GM21619 (cell line): ENCODE measurements around the gene CYGB.
"Not testable (repeated sequence)": the region's sequence is repeated elsewhere in the genome, so short reads cannot be mapped to it uniquely, and the experiment has no call there.

Experiments used
- ATAC-seq: cut with Tn5 transposase; IDR thresholded peaks from one replicate; pipeline ENCODE4 v1.9.1; 2021; ENCODE audit not compliant: unreplicated experiment

CYGB gene

DNA sequence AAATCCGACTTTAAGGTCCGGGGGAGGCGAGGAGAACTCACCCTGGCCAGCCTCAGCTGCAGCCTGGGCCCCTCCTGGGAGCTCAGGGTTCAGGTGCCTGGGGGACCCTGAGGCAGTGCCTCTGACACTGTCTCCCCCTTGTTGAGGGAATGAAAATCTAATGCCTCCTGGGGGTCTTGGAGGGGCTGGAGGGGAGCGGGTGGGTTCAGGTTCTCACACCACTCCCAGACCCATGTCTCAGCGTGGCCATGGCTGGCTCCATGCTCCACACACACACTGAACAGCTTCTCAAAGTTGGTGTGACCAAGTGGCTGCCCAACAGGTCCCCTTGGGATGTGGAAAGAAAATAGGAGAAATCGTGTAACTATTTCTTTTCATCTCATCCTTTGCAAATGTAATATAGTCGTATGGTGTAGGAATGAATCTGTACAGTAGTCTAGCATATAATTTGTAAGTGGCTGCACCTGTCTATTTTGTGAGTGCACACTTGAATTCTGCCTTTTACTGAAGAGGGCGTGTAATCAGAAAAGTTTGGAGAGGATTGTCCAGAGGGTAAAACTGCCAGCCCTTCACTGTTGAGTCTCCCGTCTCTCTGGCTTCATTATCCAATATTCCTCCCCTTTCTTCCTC, 1.5 kb upstream of the CYGB start:
- no peak for ATAC-seq

DNA sequence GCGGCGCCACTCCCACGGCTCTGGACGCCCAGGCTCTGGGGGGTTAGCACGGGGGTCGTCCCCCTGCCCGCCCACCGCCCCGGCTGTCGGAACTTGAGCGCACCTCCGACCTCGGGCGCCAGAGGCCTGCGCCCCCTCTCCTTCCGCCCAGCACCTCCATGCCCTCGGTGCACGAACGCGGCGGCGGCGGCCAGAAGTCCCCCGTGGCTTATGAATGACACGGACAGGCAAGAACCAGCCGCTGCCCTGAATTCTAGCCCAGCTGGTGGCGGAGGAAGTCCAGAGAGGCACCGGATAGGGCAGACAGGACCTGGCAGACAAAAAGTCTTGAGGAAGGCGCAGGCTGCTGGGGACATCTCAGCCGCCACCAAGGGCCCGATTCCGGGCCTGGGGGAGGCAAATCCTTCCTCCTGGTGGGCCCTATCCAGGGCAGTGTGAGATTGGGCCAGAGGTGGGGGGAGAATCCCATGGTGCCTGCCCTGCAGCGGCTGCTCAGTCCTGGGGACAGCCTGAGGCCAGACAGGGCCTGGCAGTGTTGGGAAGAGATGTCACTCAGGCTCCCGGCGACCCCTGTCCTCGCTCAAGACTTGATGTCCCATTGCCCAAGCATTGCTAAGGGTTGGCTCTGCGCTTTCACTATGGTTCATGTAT, 897 bp upstream of the CYGB start:
- ATAC-seq = no peak

DNA sequence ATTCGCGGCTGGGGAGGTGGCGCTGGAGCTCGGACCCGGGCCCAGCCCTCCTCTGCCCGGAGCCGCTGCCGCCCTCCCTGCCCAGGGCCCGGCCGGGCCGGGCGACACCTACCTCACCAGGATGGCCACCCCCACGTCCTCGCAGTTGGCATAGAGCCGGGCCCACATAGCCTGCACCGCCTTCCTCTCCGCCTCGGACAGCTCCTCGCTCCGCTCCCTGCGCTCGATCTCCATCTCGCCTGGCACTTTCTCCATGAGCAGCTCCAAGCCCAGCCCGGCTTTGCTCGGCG, 276 bp downstream of the CYGB start:
- ATAC-seq = no peak

DNA sequence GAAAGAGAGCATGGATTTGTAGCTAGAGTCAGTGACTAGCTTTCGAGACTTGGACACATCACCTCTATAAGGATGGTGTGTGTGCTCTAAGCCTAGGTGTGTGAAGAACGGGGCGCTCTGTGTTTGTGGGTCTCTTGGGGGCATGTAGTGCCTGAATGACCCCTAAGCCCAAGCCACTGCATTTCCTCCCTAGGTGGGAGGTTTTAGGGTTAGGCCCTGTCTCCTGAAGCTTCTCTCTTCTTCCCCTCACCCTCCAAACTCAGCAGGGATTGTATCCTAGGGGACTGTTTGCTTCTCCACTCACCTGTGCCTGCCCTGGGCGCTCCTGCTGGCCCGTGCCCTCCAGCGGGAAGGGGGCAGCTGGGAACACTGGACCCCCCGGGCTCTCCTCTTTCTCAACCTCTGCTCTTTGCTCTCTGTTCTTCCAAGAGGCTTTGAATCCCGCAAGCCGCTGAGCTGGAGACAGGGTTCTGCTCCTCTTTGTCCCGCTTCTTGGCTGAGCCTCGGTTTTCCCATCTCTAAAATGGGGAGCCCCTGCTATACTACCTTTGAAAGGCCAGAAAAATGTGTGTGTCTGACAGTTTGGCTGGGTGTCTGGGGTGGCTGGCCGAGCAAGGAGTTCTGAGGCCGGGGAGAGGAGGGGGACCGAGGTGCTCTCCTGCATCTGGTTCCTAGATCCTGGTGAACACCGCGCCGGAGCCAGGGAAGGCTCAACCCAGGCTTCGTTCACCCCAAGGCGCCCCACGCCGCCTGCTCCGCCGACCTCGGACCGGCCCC, 810 bp downstream of the CYGB start:
- ATAC-seq = no peak

DNA sequence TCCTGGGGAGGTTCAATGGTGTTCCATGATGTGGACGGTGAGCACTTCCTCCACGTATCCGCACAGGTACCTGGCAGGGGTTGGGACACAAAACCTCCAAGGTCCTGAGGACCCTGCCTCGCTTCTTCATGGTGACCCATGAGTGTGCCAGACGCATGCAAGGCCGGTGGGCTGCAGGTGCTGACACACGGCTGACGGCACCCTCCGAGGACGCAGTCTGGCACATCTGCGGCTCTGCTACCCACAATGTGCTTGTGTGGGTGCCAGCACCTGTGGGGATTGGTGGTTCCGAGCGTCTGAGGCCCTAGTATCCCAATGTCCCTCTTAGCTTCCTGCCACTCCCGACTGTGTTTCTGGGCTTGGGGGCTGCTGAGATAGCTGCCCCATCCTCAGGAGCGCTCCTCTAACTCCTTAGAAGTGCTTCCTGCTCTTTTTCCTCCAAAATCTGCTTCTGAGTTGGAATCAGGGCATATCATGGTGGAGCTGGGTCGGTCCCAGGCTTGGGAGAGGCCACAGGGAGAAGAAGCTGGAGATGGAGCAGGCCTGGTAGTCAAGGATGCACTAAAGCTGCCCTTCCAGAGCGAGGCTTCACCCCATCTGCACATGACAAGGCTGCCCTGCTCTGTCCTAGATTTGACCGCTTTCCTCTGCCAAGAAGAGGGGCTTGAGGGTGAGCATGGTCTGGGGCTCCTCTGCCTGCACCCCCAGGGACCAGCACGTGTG, 1.6 kb downstream of the CYGB start:
- no peak for ATAC-seq

DNA sequence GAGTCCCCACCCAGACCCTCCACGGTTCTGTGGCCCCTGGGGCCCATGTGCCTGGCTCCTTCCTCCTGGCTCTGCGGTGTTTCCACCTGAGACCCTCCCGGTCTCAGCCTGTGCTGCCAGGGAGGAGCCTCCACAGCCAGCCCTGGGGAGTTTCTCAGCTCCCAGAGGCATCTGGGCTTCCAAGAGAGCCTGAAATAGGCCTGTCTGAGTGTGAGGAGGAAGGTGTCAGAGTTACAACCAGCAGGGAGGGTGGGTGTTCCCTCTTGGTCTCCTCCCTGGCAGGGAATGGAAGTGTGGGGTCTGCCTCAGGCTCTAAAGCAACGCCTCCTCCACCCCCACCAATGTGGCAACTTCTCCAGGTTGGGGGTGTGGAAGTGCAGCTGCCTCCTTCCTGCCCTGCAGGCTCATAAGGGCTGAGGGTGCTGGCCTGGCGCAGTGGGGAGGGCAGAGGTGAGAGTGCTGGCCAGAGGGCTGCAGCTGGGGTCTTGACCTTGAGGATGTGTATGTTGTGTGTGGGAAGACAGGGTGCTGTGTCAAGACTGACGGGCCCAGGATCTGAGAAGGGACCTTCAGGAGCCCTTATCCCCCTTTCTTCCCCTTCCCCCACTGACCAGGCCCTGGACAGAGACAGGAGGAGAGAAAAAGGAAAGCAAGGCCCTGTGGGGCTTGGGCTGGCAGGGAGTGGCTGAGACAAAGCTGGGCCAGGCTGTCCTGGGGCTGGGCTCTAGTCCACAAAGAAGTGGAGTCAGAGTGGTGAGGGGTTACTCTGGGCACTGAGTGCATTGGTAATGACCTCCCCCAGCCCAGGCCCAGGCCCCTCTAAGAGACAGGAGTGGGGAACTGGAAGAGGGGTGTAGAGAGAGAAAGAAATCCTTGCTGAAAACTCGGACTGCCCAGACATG, 2.4 kb downstream of the CYGB start:
- no peak for ATAC-seq

DNA sequence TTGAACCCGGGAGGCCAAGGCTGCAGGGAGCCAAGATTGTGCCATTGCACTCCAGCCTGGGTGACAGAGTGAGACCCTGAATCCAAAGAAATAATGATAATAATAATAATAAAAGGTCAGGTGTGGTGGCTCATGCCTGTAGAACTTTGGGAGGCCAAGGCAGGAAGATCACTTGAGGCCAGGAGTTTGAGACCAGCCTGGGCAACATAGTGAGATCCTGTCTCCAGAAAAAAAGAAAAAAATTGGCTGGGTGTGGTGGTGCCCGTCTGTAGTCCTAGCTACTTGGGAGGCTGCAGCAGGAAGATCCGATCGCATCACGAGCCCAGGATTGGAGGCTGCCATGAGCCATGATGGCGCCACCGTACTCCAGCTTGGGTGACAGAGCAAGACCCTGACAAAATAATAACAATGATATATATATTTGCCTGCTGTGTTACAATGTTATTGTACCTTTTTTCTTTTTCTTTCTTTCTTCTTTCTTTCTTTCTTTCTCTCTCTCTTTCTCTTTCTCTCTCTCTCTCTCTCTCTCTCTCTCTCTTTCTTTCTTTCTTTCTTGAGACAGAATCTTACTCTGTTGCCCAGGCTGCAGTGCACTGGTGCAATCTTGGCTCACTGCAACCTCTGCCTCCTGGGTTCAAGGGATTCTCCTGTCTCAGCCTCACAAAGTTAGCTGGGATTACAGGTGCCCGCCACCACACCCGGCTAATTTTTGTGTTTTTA, 3.7 kb downstream of the CYGB start:
- not testable (repeated sequence) for ATAC-seq

DNA sequence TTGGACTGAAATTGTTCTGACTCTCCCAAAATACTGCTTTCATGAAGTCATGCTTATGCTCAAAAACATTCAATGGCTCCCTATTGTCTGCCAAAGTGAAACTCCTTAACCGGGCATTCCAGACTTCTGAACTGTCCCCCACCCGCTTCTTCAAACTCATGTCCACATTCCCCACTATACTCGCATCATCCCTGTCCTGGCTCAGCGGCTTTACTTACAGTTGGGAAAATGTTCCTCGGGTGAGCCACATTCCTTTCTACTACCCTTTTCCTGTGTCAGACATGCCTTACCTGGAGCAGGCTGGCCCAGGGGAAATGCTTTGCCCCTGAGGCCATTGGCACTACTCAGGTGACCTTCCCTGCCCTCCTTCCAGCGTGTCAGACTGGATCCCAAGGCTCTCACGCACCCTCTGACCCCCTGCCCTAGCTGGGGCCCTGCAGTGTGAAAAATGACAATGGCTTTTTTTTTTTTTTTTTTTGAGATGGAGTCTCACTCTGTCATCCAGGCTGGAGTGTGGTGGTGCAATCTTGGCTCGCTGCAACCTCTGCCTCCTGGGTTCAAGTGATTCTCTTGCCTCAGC, 5.3 kb downstream of the CYGB start:
- ATAC-seq = no peak

DNA sequence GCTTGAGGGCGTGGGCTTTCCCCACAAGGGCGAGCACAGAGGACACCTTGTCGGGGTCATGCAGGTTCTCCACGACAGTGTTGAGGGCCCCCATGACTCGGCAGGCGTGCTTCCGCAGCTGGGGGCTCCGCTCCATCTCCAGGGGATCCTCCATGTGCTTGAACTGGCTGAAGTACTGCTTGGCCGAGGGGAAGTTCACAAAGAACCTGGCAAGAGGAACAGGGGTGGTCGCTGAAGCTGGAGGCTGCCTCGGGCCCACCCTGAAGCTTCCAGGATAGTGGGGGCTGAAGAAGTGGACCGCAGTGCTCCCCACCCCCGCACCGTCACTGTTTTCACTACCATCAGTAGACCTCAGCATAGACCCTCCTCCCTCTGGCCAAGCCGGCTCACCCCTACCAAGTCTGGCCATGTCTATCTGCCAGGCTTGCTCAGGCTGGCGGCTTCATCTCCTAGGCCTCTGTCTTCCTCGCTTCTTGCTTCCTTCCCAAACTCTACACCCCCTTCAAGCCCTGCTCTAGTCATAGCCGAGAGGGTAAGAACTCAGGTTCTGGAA, 5.9 kb downstream of the CYGB start:
- no peak for ATAC-seq

DNA sequence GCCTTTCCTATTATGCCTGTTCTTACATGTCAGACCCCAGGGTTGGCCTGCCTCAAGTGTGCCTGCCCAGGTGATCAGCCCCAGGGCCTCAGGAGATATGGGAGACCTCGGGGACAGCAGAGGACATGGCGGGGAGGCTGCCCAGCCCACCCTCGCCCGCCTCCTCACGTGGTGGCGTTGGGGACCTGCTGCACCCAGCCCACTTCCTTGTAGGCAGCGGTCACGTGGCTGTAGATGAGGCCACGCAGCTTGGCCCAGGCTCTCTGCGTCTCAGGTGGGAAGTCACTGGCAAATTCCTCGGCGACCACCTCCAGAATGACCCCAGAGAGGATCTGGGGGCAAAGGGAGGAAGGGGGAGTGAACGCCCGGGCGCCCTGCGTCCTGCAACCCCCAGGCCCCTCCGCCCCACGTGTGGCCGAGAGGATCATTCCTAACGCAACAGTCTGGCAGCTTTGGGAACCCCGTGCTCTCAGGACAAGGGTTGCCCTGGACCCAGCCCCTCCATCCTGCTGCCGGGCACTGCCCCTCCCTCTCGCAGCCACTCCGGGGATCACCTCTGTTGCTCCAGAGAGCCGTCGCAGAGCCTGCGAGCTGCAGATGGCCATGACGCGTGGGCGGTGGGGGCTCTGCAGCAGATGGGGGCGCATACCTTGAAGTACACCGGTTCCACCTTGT, 6.6 kb downstream of the CYGB start:
- ATAC-seq = no peak

DNA sequence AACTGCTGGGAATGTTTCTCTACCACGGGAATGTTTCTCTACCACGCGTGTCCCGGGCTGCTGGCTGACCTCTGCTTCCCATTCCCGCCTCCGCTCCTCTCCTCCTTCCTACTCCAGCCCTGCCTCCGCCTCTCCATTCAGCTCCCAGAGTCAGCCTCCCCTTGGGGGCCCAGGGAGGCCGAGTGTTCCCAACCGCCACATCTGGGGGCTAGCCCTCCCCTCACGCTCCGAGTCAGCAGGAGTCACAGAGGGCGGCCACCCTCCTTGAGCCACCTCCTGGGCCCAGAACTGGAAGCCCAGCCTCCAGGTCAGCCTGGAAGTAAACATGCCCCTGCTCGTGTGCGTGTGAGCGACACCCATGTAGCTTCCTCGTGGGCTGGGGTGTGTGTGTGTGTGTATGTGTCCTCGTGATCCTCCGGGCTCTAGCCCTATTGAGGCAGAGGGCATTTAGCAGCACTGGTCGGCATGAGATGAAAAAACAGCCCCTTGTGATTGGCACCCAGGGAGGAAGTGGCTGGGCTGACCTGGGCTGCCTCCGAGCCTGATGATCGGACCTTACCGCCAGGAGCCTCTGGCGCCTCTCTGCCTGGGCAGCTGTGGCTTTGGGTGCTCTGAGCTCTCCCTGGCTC, 7.3 kb downstream of the CYGB start:
- ATAC-seq = no peak

DNA sequence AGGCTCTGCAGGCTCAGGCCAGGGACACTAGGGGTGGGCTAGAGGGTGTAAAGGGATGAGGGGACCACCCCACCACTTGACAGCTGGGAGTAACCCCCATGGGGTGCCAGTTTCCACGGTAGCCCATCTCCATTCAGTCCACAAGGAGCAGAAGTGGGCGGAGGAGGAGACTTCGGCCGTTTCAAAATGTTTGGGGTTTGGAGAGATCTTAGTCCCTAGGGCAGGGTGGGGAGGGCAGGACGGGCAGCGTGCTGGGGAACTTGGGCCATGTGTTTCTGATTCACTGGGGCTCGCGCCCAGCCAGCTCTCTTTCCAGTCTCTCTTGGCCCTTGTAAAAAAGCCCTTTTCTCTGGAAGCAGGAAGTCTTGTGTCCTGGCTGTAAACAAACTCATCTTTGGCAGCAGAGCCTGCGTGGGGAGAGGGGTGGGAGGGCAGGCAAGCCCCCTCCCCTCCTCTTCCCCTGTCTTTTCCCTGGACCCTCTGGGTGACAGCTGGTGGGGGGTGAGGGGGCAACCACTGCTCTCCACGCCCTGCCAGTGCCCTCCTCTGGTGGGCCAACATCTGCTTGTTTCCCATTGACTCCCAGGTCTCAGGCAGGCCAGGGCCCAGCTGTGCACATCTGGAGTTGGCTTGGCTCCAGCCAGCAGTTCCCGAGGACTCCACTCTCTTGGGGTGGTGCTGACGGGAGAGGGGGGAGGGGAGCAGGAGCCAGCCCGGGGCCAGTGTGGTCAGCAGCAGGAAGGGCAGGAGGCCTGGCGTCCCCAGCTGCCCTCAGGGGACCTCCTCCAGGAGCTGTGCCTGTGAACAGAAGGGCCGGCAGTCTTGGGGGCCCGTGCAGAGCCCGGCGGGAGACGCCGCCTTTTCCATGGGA, 8.1 kb downstream of the CYGB start:
- no peak for ATAC-seq

DNA sequence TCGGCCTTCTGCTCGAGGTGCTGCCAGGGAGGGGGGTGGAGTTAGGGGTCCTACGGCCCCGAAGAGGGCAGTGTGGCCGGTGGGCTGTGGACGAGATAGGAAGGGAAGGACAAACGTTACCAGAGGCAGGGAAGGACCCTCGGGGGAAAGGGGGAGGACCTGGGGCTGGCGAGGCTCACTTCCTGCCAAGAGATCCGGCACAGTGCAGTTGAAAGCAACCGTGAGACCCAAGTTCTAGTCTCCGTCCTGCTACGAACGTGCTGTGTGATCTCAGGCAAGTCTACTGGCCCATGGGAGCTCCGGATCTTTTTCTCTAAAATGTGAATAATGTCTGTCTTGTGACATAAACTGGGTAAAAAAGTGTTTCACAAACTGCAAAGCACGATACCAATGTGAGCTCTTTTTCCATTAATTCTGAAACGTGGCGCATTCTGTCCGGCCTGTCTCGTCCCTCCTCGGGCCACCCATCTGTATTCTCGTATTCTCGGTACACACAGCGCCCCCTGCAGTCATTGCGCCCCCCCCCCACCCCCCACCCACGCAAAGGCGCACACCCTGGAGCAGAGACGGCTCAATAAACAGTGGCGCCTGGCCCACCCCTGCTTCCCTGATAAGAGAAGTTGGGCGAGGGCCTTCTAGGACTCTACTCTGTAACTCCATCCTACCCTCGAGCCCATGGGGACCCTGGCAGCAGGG, 8.8 kb downstream of the CYGB start:
- peak; percentile 16 for ATAC-seq

DNA sequence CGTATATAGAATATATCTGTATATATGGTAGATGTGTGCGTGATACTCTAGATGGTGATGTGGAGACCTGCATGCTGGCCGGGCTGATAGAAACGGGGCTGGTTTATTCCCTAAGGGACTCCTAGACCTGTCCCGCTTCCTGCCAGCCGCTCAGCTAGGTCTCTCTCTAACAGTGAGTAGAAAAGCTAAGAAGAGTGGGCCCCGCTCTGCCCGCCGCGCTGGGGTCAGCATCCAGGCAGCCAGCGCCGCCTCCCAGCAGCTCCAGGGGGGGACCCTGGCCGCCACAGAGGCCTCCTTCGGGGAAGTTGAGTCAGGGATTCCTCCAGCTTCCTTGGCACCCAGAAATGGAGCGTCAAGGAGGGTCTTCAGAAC, 9.4 kb downstream of the CYGB start:
- ATAC-seq = peak; percentile 50

DNA sequence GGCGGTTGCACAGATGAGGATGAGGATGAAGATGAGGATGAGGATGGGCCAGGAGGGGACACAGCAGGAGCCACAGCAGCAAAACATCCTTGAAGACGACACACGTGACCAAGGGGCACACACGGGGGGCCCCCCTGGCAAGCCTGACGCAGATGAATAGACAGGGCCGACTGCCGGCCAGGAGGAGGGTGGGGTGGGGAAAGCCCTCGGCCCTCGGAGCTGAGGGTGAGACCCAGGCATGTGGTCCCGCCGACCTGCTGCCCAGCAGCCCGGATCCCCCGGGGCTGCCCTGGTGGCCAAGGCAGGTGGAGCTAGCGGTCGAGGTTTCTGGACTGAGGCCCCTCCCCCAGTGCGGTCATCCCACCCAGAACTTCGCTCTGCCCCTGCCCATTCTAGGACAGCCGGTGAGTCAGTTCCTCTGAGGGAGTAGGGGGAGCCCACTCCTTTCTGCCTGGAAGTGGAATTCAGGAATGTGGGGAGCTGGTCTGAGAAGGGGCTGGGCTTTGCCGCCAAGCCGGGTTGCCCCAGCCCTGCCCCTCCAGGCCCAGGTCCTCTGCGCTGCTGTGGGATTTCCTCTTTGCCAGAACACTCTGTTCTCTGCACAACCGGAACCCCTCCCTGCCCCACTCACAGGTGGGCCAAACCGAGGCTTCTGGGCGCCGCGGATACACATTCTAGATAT, 9.9 kb downstream of the CYGB start:
- peak; percentile 57 for ATAC-seq

DNA sequence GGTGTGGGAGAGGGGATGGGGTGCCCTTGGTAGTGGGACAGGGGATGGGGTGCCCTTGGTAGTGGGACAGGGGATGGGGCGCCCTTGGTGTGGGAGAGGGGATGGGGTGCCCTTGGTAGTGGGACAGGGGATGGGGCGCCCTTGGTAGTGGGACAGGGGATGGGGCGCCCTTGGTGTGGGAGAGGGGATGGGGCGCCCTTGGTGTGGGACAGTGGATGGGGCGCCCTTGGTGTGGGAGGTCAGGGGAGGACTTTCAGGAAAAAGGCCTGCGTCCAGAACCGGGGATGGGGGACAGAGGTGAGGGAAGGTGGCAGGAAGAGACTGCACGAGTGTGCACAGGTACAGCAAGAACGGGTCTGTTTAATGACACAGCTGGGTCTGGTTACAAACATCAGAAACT, 10.5 kb downstream of the CYGB start:
- ATAC-seq = not testable (repeated sequence)

DNA sequence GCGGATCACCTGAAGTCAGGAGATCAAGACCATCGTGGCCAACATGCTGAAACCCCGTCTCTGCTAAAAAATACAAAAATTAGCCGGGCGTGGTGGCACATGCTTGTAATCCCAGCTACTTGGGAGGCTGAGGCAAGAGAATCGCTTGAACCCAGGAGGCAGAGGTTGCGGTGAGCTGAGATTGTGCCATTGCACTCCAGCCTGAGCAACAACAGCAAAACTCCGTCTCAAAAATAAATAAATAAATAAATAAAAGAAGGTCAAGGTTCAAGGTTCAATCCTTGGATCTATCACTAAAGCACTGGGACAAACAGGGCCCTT, 12.0 kb downstream of the CYGB start:
- ATAC-seq = not testable (repeated sequence)
